K562 (cell line): ENCODE results near the gene LRRC3C. TPM values are rescaled to one million over a fixed set of nuclear protein-coding genes. Genes with fewer than 3 reads are reported as not detected.

Experiments used
- ATAC-seq: fragments of 200-7000 bp; cut with Tn5 transposase; 3 replicates; pipeline ENCODE4 v1.9.1; 2020; ENCODE audit warnings: moderate library complexity
- BruUV-seq: library from RNA; stranded (reverse); fragments of 400-500 nt; replicated peaks from 2 replicates; lab custom pipeline; 2021; lab: Mats Ljungman, UMichigan
- CTCF ChIA-PET: fragments of 300-600 bp; formaldehyde crosslinking; extraction: SDS; loops from one replicate; lab custom pipeline; 2021; ENCODE audit warnings: low intra/inter-chr PET ratio; lab: Yijun Ruan, JAX
- POLR2A ChIA-PET: fragments of 300-600, 350-650 bp; sonication (Branson Sonifier 250); formaldehyde crosslinking; extraction: SDS; loops from one replicate; lab custom pipeline; 2021; ENCODE audit warnings: antibody characterized with exemption, inconsistent platforms; lab: Yijun Ruan, JAX
- DNase-seq, 4 experiments: peaks; one replicate each; pipeline versions ENCODE4 v3.0.0 to v3.0.0-alpha.2; 2011 to 2018; ENCODE audit warnings: low spot score in 3 of 4, mixed read lengths in 3 of 4; ENCODE audit errors: extremely low read depth in 1 of 4
- FAIRE-seq: peaks from 2 replicates; lab custom pipeline; 2011; peaks lifted over from hg19 to GRCh38; lab: Jason Lieb, UNC
- H2AFZ ChIP-seq: 2 replicates; pipeline ENCODE4 v1.6.0; 2011; ENCODE audit warnings: low read depth, low read length, control low read depth, inconsistent platforms
- H3K27ac ChIP-seq: fragments of 200-600 bp; 3 replicates; pipeline ENCODE4 v1.8.0; 2011; ENCODE audit warnings: low read depth, mild to moderate bottlenecking, control low read depth, inconsistent platforms, low read length, moderate library complexity, mixed read lengths; ENCODE audit errors: extremely low read depth
- H3K27me3 ChIP-seq, 2 experiments: fragments of 300-600 bp in 1 of 2; 2 replicates in 1 of 2; 3 replicates in 1 of 2; pipeline versions ENCODE4 v1.6.0 to v1.8.0; 2011; ENCODE audit warnings: inconsistent platforms in 2 of 2, low read length in 2 of 2, mild to moderate bottlenecking in 1 of 2, mixed read lengths in 1 of 2, moderate library complexity in 1 of 2; ENCODE audit not compliant: control insufficient read depth in 2 of 2, insufficient read depth in 2 of 2
- H3K36me3 ChIP-seq: fragments of 300-600 bp; 3 replicates; pipeline ENCODE4 v1.8.0; 2011; ENCODE audit warnings: mild to moderate bottlenecking, low read length, inconsistent platforms; ENCODE audit not compliant: control insufficient read depth, insufficient read depth
- H3K4me1 ChIP-seq, 2 experiments: fragments of 200-600 bp in 1 of 2; replicated peaks in 1 of 2; 2 replicates in 1 of 2; 3 replicates in 1 of 2; pipeline versions ENCODE4 v1.5.1 to v1.8.0; 2011; ENCODE audit warnings: inconsistent platforms in 2 of 2, low read length in 2 of 2, mild to moderate bottlenecking in 1 of 2, mixed read lengths in 1 of 2, moderate library complexity in 1 of 2; ENCODE audit not compliant: control insufficient read depth in 2 of 2, insufficient read depth in 2 of 2
- H3K4me2 ChIP-seq: 2 replicates; pipeline ENCODE4 v1.6.1; 2011; ENCODE audit warnings: low read length, control low read depth, inconsistent platforms, mixed read lengths; ENCODE audit not compliant: insufficient read depth
- H3K4me3 ChIP-seq: fragments of 200-600 bp; sonication (generic), shearing (Covaris generic); 2 replicates; pipeline ENCODE4 v1.5.1; 2016; ENCODE audit warnings: control low read depth, inconsistent platforms
- H3K79me2 ChIP-seq: fragments of 200-600 bp; 3 replicates; pipeline ENCODE4 v1.8.0; 2011; ENCODE audit warnings: low read length, inconsistent platforms; ENCODE audit not compliant: control insufficient read depth, insufficient read depth
- H3K9ac ChIP-seq, 2 experiments: 2 replicates each; pipeline versions ENCODE4 v1.6.0 to v1.6.1; 2011; ENCODE audit warnings: low read depth in 2 of 2, low read length in 2 of 2, control low read depth in 1 of 2, inconsistent platforms in 1 of 2, mild to moderate bottlenecking in 1 of 2, mixed read lengths in 1 of 2; ENCODE audit not compliant: insufficient read depth in 1 of 2
- H3K9me1 ChIP-seq: one replicate; pipeline ENCODE4 v1.6.0; 2011; ENCODE audit warnings: inconsistent platforms, mild to moderate bottlenecking, low read length, moderate library complexity; ENCODE audit not compliant: control insufficient read depth, insufficient read depth
- H3K9me3 ChIP-seq: replicated peaks from 2 replicates; pipeline ENCODE4 v1.5.1; 2011; ENCODE audit warnings: low read depth, low read length, inconsistent platforms; ENCODE audit not compliant: control insufficient read depth, insufficient read depth
- H4K20me1 ChIP-seq: replicated peaks from 2 replicates; pipeline ENCODE4 v1.6.1; 2011; ENCODE audit warnings: low read length, inconsistent platforms, mixed read lengths; ENCODE audit not compliant: control insufficient read depth, insufficient read depth
- ATF1 ChIP-seq, 2 experiments: fragments of 450-650 bp in 1 of 2; IDR thresholded peaks; 2 replicates each; pipeline ENCODE4 v1.6.1; 2016; ENCODE audit warnings: missing compliant biosample characterization in 1 of 2, missing genetic modification characterization in 1 of 2
- DPF2 ChIP-seq: fragments of 450-650 bp; IDR thresholded peaks from 2 replicates; pipeline ENCODE4 v1.6.1; 2016
- ETV5 ChIP-seq: sonication (generic); formaldehyde crosslinking; IDR thresholded peaks from 2 replicates; pipeline ENCODE4 v1.4.0; 2020; ENCODE audit warnings: low read depth, mild to moderate bottlenecking, missing genetic modification reagents
- FOSL1 ChIP-seq: fragments of 200-800 bp; sonication (Bioruptor generic); conservative IDR thresholded peaks from 2 replicates; pipeline ENCODE4 v1.6.1; 2016; ENCODE audit warnings: missing genetic modification characterization, missing compliant biosample characterization
- HIVEP1 ChIP-seq: fragments of 250-450 bp; sonication (Bioruptor Pico); IDR thresholded peaks from 2 replicates; pipeline ENCODE4 v1.4.0; 2020; ENCODE audit warnings: mild to moderate bottlenecking
- KLF6 ChIP-seq: fragments of 250-450 bp; sonication (Bioruptor Pico); IDR thresholded peaks from 2 replicates; pipeline ENCODE4 v1.4.0; 2020; ENCODE audit warnings: mild to moderate bottlenecking, moderate library complexity, borderline replicate concordance
- PCBP1 ChIP-seq: fragments of 200-400 bp; formaldehyde crosslinking; IDR thresholded peaks from 2 replicates; pipeline ENCODE4 v1.6.1; 2018; ENCODE audit warnings: mild to moderate bottlenecking, low read depth, low read length; ENCODE audit not compliant: poor library complexity, severe bottlenecking
- SMARCA5 ChIP-seq: fragments of 450-650 bp; IDR thresholded peaks from 2 replicates; pipeline ENCODE4 v1.6.1; 2016
- TEAD1 ChIP-seq, 2 experiments: fragments of 450-650 bp in 1 of 2; sonication (generic) in 1 of 2; formaldehyde crosslinking; IDR thresholded peaks; 2 replicates each; pipeline versions ENCODE4 v1.4.0 to v1.8.0; 2020 to 2022; ENCODE audit warnings: mild to moderate bottlenecking in 2 of 2, missing genetic modification reagents in 1 of 2
- ZSCAN29 ChIP-seq: fragments of 450-650 bp; IDR thresholded peaks from 2 replicates; pipeline ENCODE4 v1.6.1; 2017
- WGBS: fragments of 100-300 bp; shearing (Covaris generic); methylation state at CpG from one replicate; pipeline ENCODE4 v1.1.6; 2016; ENCODE audit warnings: low coverage, mixed read lengths; ENCODE audit not compliant: insufficient coverage; ENCODE audit errors: missing lambda C conversion rate; 5-methylcytosine and 5-hydroxymethylcytosine counted together
- in situ Hi-C: fragments of 300-500 bp; cut with MboI; formaldehyde crosslinking; loops from 4 replicates; pipeline ENCODE4 v1.15.0; 2018; ENCODE audit warnings: inconsistent platforms, mixed read lengths
- intact Hi-C: fragments of 100-400 bp; cut with micrococcal nuclease; formaldehyde crosslinking; loops from 2 replicates; pipeline ENCODE4 v1.14.2; 2022
- polyA plus RNA-seq, 8 experiments: library from polyadenylated mRNA; depleted of rRNA in 4 of 8; stranded (reverse) in 5 of 8; unstranded in 3 of 8; fragments of >200 nt; fragmentation: Nextera tagmentation in 2 of 8; fragmentation: Illumina TruSeq in 1 of 8; extraction: Ambion mirVana in 2 of 8; extraction: Trizol in 1 of 8; gene quantifications; 2 replicates each; pipeline versions ENCODE4 v1.2.1 to v1.2.3, GENCODE V29; 2011 to 2014; ENCODE audit warnings: inconsistent platforms in 1 of 8, missing spikeins in 1 of 8
- total RNA-seq, 7 experiments: library from RNA; depleted of rRNA in 6 of 7; stranded (reverse); fragments of >200 nt in 6 of 7; fragmentation: Illumina TruSeq in 2 of 7; extraction: Trizol in 2 of 7; gene quantifications; 2 replicates each; pipeline versions ENCODE4 v1.2.1 to v1.2.3, GENCODE V29; 2011 to 2021; ENCODE audit warnings: low replicate concordance in 1 of 7
- TF ChIP-seq, protein P1 (sequence below): fragments of 450-650 bp; IDR thresholded peaks from 2 replicates; pipeline ENCODE4 v1.6.1; 2014; ENCODE audit warnings: low read depth, mild to moderate bottlenecking, moderate library complexity, borderline replicate concordance

The LRRC3C gene
- total and polyA plus RNA-seq, 9 of the 15 experiments (the other 6 are each of a cell fraction or from before 2014, with no cell fraction given), result not detected

DNA sequence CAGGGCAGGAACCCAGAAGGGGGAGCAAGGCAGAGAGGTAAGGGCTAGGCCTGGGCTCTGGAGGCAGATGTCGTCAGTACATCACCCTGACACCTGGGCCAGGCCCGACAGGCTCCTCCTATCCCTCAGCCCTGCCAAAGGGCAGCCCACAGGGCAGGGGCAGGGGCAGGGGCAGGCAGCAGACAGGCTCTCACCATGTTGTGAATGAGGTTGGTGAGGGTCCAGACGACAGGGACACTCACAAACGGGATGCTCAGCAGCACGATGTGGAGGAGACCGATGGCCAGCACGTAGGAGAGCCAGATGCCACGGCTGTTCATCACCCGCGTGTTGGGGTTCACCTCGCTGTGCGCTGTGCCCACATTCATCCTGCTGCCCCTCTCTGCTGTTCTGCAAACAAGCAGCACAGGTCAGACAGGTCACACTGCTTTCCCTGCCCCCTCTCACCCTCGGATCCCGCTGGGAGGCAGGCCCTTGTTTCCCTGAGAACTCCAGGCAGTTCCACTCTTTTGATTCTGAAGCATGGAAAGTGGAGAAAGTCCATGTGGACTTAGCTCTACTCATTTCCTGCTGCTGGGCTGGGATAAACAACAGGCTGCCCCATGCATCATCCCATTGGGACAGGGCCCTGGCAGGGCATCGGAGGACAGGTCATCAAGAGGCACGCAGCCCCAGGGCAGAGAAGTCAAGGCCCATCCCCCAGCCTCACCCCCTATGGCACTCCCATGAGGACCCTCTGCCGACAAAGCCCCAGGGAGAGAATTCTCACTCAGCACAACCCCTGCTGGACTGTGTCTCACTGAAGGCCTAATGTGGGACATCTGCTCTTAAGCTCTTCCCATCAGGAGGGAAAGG, 3.5 kb upstream of the LRRC3C start:
- FAIRE-seq, result no peak
- no peak for ATAC-seq
- CTCF ChIA-PET, result no interaction called here
- no peak for DNase-seq
- Histone ChIP-seq H3K36me3 (peaks cover 44% of the 10 kb centered on the region; the same call in 2 of the 3 replicates), H3K27me3 (no peaks in the 10 kb centered on the region), H3K4me1 (peaks cover 27 to 48% of the 10 kb centered on the region in 2 experiments), H3K79me2 (peaks cover 33% of the 10 kb centered on the region)
- no peak for TF ChIP-seq TEAD1 (CRISPR knock-in tag; IDR thresholded peaks at IDR 0.05)
- no peak for TF ChIP-seq ETV5 (CRISPR knock-in tag)
- TF ChIP-seq FOSL1 (tag), result no peak
- no peak for TF ChIP-seq PCBP1
- TF ChIP-seq, protein P1, sequence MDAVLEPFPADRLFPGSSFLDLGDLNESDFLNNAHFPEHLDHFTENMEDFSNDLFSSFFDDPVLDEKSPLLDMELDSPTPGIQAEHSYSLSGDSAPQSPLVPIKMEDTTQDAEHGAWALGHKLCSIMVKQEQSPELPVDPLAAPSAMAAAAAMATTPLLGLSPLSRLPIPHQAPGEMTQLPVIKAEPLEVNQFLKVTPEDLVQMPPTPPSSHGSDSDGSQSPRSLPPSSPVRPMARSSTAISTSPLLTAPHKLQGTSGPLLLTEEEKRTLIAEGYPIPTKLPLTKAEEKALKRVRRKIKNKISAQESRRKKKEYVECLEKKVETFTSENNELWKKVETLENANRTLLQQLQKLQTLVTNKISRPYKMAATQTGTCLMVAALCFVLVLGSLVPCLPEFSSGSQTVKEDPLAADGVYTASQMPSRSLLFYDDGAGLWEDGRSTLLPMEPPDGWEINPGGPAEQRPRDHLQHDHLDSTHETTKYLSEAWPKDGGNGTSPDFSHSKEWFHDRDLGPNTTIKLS, result no peak
- no peak for TF ChIP-seq SMARCA5
- no peak for TF ChIP-seq ZSCAN29
- no peak for TF ChIP-seq ATF1 (CRISPR knock-in tag; IDR thresholded peaks at IDR 0.05)
- no peak for TF ChIP-seq ATF1 (tag; IDR thresholded peaks at IDR 0.05)
- no peak for TF ChIP-seq DPF2
- TF ChIP-seq HIVEP1 (CRISPR knock-in tag), result no peak
- TF ChIP-seq KLF6 (CRISPR knock-in tag), result no peak
- TF ChIP-seq, all 486 proteins: peak for 0
- BruUV-seq, result no TSS peak
- Histone ChIP-seq H3K4me3 (no peak overlapping the region), H3K9me3 (no peaks in the 10 kb centered on the region), H3K4me2 (no peak overlapping the region), H3K9me1 (peaks cover 13% of the 10 kb centered on the region), H3K27ac (no peak overlapping the region), H2AFZ (no peak overlapping the region), H4K20me1 (0 out of 2 replicates have a peak, but pooled peaks cover 14% of the 10 kb centered on the region), H3K9ac (no peak overlapping the region)
- POLR2A ChIA-PET, result interaction anchor here (0.5 kb wide), 1 partner anchor 300 kb away, joined by 4 read pairs; no protein-coding TSS in a partner anchor
- in situ Hi-C loops, result no loop called here
- 87% methylated on average over 17 of the region's 17 CpGs for WGBS
- intact Hi-C loops, result no loop called here
